GM18519 (cell line): Measurements from ENCODE around the gene RAB13.

Experiments
- ATAC-seq: cut with Tn5 transposase; IDR thresholded peaks from one replicate; pipeline ENCODE4 v1.9.1; 2021; ENCODE audit warnings: mild to moderate bottlenecking, moderate library complexity; ENCODE audit not compliant: unreplicated experiment, low FRiP score

The RAB13 gene

DNA sequence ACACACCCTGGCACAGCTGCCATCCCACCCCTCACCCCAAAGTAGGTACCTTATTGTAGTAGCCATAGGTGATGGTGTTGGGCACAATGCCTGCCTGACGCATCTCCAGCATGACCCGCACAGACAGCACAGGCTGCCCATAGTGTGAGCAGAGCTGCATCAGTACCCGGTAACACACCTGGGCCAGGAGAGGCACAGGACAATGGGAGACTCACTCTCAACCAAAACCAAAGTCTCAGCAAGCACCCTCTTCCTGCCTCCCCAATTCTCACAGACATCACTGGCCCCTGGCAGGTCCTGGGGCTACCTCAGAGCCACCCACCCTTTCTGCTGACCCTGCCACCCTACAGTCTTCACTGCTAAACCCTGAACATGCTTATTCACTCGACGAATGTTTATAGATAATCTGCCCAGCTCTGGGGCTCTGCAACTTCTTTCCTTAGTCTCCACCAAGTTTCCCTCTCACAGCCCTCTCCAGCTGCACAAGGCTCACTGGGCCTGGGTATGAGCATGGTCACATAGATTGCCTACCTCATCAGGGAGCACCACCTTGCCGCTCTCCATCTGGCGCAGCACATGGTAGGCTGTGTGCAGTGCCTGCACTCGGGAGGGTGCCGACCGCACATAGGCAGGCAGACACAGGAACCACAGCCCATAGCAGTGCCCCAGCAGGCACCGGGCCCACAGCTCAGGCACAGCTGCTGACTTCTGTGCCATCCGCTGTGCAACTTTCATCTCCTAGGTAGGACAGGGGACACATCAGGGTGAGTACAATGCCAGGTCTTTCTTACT lies 49.9 kb downstream of the RAB13 start:
- no peak for ATAC-seq

- ATAC-seq, result no peak
Measured at GRCh38 chr1:153934746-153935145, 51.4 kb downstream of the RAB13 start.

GRCh38 chr1:153933955-153934354 lies 52.2 kb downstream of the RAB13 start:
- ATAC-seq, result no peak

- ATAC-seq, result no peak
Measured at GRCh38 chr1:153933430-153933829, 52.7 kb downstream of the RAB13 start.

- no peak for ATAC-seq
Measured at GRCh38 chr1:153932156-153933131, 53.7 kb downstream of the RAB13 start.
